Vagina (tissue), 2 donors: Measurements from ENCODE around the gene BID. TPM values are rescaled to one million over a fixed set of nuclear protein-coding genes. Genes with fewer than 3 reads are reported as not detected.

ENCODE experiments used
- DNase-seq, 2 donors: peaks; one replicate each; pipeline ENCODE4 v3.0.0-alpha.2; 2017; ENCODE audit errors: extremely low spot score in 2 of 2
- H3K27ac ChIP-seq: fragments of 200-600 bp; sonication (generic); one replicate; pipeline ENCODE4 v1.5.1; 2019
- H3K27me3 ChIP-seq: fragments of 200-600 bp; sonication (generic); one replicate; pipeline ENCODE4 v1.5.1; 2019
- H3K36me3 ChIP-seq, 2 donors: fragments of 200-600 bp; sonication (generic); one replicate each; pipeline ENCODE4 v1.5.1; 2017 to 2019
- H3K4me1 ChIP-seq: fragments of 200-600 bp; sonication (generic); one replicate; pipeline ENCODE4 v1.5.1; 2019
- H3K4me3 ChIP-seq, 2 donors: fragments of 200-600 bp; sonication (generic); 1 replicate in 1 of 2; 2 replicates in 1 of 2; pipeline ENCODE4 v1.5.1; 2016 to 2019
- H3K9me3 ChIP-seq: fragments of 200-600 bp; sonication (generic); one replicate; pipeline ENCODE4 v1.5.1; 2019
- CTCF ChIP-seq, 3 experiments: fragments of 450-650 bp in 2 of 3; fragments of 200-600 bp in 1 of 3; sonication (generic) in 1 of 3; IDR thresholded peaks; one replicate each; pipeline ENCODE4 v1.5.1; 2017 to 2019; ENCODE audit warnings: antibody characterized with exemption in 3 of 3, mild to moderate bottlenecking in 2 of 3, moderate library complexity in 2 of 3
- POLR2A ChIP-seq, 2 donors: fragments of 450-650 bp; IDR thresholded peaks; one replicate each; pipeline ENCODE4 v1.6.1; 2017; ENCODE audit warnings: antibody characterized with exemption in 2 of 2, mild to moderate bottlenecking in 2 of 2, moderate library complexity in 2 of 2
- POLR2AphosphoS5 ChIP-seq, 2 donors: sonication (generic); formaldehyde crosslinking; IDR thresholded peaks; one replicate each; pipeline ENCODE4 v1.9.0; 2017; ENCODE audit warnings: antibody characterized with exemption in 2 of 2, mild to moderate bottlenecking in 2 of 2, low read depth in 1 of 2; ENCODE audit not compliant: insufficient read depth in 1 of 2
- intact Hi-C: fragments of 100-400 bp; cut with DNase I; formaldehyde crosslinking; loops from one replicate; pipeline ENCODE4 v1.15.1; 2023
- total RNA-seq: library from RNA; depleted of rRNA; stranded (reverse); fragments of >200 nt; gene quantifications from one replicate; pipeline ENCODE4 v1.2.3, GENCODE V29; 2016

The BID gene
- total RNA-seq, 1 donor from 2014 or later: 36.3 TPM

GRCh38 chr22:17774926-17775685 is 837 bp upstream of the BID start:
- H3K4me1 ChIP-seq: peaks cover 26% of the 10 kb centered on the region
- H3K36me3 ChIP-seq: no peaks in the 10 kb centered on the region
- intact Hi-C loops: no loop called here
- peak overlapping the region; percentile 62 to 76 for H3K4me3 ChIP-seq
- H3K9me3 ChIP-seq: no peaks in the 10 kb centered on the region
- peak overlapping the region; percentile 11 for H3K27ac ChIP-seq
- no peaks in the 10 kb centered on the region for H3K27me3 ChIP-seq
- DNase-seq: no peak
- TF ChIP-seq POLR2AphosphoS5 (IDR thresholded peaks at IDR 0.05; ENCODE audit: insufficient read depth in 1 of 2, low read depth in 1 of 2): no peak
- no peak for TF ChIP-seq POLR2A (IDR thresholded peaks at IDR 0.05)
- TF ChIP-seq CTCF (IDR thresholded peaks at IDR 0.05): no peak

- Histone ChIP-seq H3K9me3 (no peaks in the 10 kb centered on the region), H3K27me3 (no peaks in the 10 kb centered on the region), H3K4me3 (peak overlapping the region; percentile 62 to 76), H3K27ac (peak overlapping the region; percentile 70), H3K4me1 (peaks cover 26% of the 10 kb centered on the region), H3K36me3 (no peaks in the 10 kb centered on the region)
- TF ChIP-seq POLR2AphosphoS5 (IDR thresholded peaks at IDR 0.05; ENCODE audit: insufficient read depth in 1 of 2, low read depth in 1 of 2) (no peak), CTCF (IDR thresholded peaks at IDR 0.05) (no peak), POLR2A (IDR thresholded peaks at IDR 0.05) (no peak)
- DNase-seq: no peak
- intact Hi-C loops: loop anchor here (2.0 kb wide), 1 partner anchor 49 kb away; no protein-coding TSS in a partner anchor
Observed at GRCh38 chr22:17773606-17774205, 563 bp downstream of the BID start.

- Histone ChIP-seq H3K4me1 (peaks cover 26% of the 10 kb centered on the region), H3K27ac (no peak overlapping the region)
Observed at GRCh38 chr22:17772958-17773605, 1.2 kb downstream of the BID start.

GRCh38 chr22:17772249-17772957 is 1.9 kb downstream of the BID start:
- H3K4me1 ChIP-seq: peaks cover 26% of the 10 kb centered on the region
- no peak for DNase-seq
- H3K27me3 ChIP-seq: no peaks in the 10 kb centered on the region
- no peaks in the 10 kb centered on the region for H3K36me3 ChIP-seq
- no peaks in the 10 kb centered on the region for H3K9me3 ChIP-seq
- intact Hi-C loops: loop anchor here (2.0 kb wide), 1 partner anchor 48 kb away; no protein-coding TSS in a partner anchor
- TF ChIP-seq POLR2A (IDR thresholded peaks at IDR 0.05) (no peak), POLR2AphosphoS5 (IDR thresholded peaks at IDR 0.05; ENCODE audit: insufficient read depth in 1 of 2, low read depth in 1 of 2) (no peak), CTCF (IDR thresholded peaks at IDR 0.05) (no peak)
- H3K4me3 ChIP-seq: peak overlapping the region in 1 of 2 donors; percentile 62
- H3K27ac ChIP-seq: no peak overlapping the region

More at GRCh38 chr22:17772958-17773605, 1.2 kb downstream of the BID start:
- DNase-seq: no peak
- TF ChIP-seq POLR2AphosphoS5 (IDR thresholded peaks at IDR 0.05; ENCODE audit: insufficient read depth in 1 of 2, low read depth in 1 of 2): no peak
- no peak for TF ChIP-seq CTCF (IDR thresholded peaks at IDR 0.05)
- TF ChIP-seq POLR2A (IDR thresholded peaks at IDR 0.05): no peak
- intact Hi-C loops: loop anchor here (2.0 kb wide), 1 partner anchor 48 kb away; no protein-coding TSS in a partner anchor
- Histone ChIP-seq H3K27me3 (no peaks in the 10 kb centered on the region), H3K36me3 (no peaks in the 10 kb centered on the region), H3K9me3 (no peaks in the 10 kb centered on the region), H3K4me3 (peak overlapping the region; percentile 62 to 76)
